Measurements from ENCODE around the gene ABCG1. TPM values are rescaled to one million over a fixed set of nuclear protein-coding genes. Genes with fewer than 3 reads are reported as not detected.
A peak's percentile ranks its signal among the peaks of the same experiment; 100 is the strongest.

The ABCG1 gene
- polyA plus RNA-seq, 2 of the 4 experiments (the other 2 are of a cell fraction): 2.3 to 5.1 TPM

DNA sequence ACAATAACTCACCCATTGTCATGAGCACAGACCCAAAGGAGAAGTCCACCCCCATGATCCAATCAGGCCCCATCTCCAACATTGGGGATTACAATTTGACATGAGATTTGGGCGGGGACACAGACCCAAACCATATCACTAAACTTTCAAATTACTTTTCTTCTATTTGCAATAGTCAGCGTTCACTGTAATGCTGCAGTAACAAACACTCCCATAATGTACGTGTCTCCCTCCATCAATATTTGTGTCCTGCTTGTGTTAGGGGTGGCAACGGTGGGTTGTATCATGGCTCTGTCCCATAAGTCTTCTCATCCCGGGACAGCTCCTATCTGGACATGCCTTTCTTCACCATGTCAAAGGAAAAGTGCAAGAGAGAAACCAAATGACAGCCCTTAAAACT lies 70.0 kb downstream of the ABCG1 start (continued):
- TF ChIP-seq, protein P1, sequence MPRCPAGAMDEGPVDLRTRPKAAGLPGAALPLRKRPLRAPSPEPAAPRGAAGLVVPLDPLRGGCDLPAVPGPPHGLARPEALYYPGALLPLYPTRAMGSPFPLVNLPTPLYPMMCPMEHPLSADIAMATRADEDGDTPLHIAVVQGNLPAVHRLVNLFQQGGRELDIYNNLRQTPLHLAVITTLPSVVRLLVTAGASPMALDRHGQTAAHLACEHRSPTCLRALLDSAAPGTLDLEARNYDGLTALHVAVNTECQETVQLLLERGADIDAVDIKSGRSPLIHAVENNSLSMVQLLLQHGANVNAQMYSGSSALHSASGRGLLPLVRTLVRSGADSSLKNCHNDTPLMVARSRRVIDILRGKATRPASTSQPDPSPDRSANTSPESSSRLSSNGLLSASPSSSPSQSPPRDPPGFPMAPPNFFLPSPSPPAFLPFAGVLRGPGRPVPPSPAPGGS (IDR thresholded peaks at IDR 0.05): no peak

DNA sequence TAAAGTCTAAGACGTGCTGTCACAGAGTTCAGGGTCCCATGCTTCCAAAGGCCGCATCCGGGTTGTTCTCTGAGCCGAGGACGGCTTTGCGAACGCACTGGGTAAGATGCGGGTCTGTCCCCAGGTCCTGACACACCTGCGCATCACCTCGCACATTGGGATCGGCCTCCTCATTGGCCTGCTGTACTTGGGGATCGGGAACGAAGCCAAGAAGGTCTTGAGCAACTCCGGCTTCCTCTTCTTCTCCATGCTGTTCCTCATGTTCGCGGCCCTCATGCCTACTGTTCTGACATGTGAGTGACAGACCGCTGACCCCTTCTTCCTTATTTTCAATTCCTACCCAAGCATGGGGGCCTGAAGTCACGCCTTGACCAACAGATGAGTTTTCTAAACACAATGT lies 71.0 kb downstream of the ABCG1 start:
- TF ChIP-seq HDAC2 (IDR thresholded peaks at IDR 0.05) (no peak), RARB (CRISPR knock-in tag; IDR thresholded peaks at IDR 0.05) (no peak), RCOR1 (IDR thresholded peaks at IDR 0.05; ENCODE audit: low read depth, low read length) (no peak), ZSCAN20 (CRISPR knock-in tag; IDR thresholded peaks at IDR 0.05) (no peak), POLR2A (IDR thresholded peaks at IDR 0.05; ENCODE audit: low read length) (no peak), TP53 (CRISPR knock-in tag; IDR thresholded peaks at IDR 0.05) (no peak), JUN (IDR thresholded peaks at IDR 0.05) (no peak), SMC3 (IDR thresholded peaks at IDR 0.05) (no peak), HOXB13 (CRISPR knock-in tag; IDR thresholded peaks at IDR 0.05; ENCODE audit: low read depth) (no peak), BHLHE40 (IDR thresholded peaks at IDR 0.05; ENCODE audit: low read depth, low read length) (no peak), EHMT2 (IDR thresholded peaks at IDR 0.05; ENCODE audit: low read depth) (no peak), CBX8 (IDR thresholded peaks at IDR 0.05) (no peak)
- TF ChIP-seq, protein P2, sequence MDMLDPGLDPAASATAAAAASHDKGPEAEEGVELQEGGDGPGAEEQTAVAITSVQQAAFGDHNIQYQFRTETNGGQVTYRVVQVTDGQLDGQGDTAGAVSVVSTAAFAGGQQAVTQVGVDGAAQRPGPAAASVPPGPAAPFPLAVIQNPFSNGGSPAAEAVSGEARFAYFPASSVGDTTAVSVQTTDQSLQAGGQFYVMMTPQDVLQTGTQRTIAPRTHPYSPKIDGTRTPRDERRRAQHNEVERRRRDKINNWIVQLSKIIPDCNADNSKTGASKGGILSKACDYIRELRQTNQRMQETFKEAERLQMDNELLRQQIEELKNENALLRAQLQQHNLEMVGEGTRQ (IDR thresholded peaks at IDR 0.05): no peak
- FAIRE-seq: no peak
- Histone ChIP-seq H3K9me3 (no peaks in the 10 kb centered on the region), H3K4me2 (no peak overlapping the region), H3K4me3 (no peak overlapping the region), H3K4me1 (no peaks in the 10 kb centered on the region), H3K27ac (no peak overlapping the region)
- POLR2A ChIA-PET: no interaction called here
- WGBS (ENCODE audit: missing lambda C conversion rate): 89% methylated on average over 18 of the region's 18 CpGs
- no peak for ATAC-seq
- CTCF ChIA-PET: no interaction called here
- no peak for DNase-seq (ENCODE audit: low read depth in 1 of 2, low spot score in 1 of 2)

DNA sequence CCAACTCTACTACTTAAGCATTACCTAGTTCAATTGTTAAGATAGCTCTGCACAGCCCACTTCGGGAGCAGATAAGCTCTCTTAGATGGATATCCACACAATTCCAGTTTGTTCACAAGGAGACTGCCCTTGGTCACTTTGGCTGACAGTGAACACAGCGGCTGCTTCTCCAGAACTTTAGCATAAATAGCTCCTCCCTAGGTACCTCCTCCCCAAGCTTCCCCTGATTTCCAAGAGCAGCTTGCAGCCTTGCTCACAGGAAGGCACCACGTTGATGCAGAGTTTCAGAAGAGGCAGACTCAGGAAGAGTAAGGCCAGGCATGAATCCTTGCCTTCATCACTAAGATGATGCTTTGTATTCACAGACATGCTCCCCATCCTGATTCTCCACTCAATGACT lies 71.6 kb downstream of the ABCG1 start:
- FAIRE-seq: no peak
- TF ChIP-seq GATA3 (IDR thresholded peaks at IDR 0.05; ENCODE audit: borderline replicate concordance): no peak
- TF ChIP-seq JUNB (IDR thresholded peaks at IDR 0.05): no peak
- TF ChIP-seq TFCP2L1 (CRISPR knock-in tag; IDR thresholded peaks at IDR 0.05): no peak
- POLR2A ChIA-PET: no interaction called here
- Histone ChIP-seq H3K4me2 (no peak overlapping the region), H3K27ac (no peak overlapping the region), H3K4me1 (no peaks in the 10 kb centered on the region), H3K9me3 (no peaks in the 10 kb centered on the region), H3K4me3 (no peak overlapping the region)
- 0 out of 6 replicates have a peak, but pooled peaks of 1 of the 2 experiments have one; percentile 8 for ATAC-seq
- CTCF ChIA-PET: interaction anchor here (1.4 kb wide), 1 partner anchor 32 kb away, joined by 4 read pairs; no protein-coding TSS in a partner anchor
- WGBS (ENCODE audit: missing lambda C conversion rate): 75% methylated on average over 3 of the region's 3 CpGs
- DNase-seq (ENCODE audit: low read depth in 1 of 2, low spot score in 1 of 2): no peak

DNA sequence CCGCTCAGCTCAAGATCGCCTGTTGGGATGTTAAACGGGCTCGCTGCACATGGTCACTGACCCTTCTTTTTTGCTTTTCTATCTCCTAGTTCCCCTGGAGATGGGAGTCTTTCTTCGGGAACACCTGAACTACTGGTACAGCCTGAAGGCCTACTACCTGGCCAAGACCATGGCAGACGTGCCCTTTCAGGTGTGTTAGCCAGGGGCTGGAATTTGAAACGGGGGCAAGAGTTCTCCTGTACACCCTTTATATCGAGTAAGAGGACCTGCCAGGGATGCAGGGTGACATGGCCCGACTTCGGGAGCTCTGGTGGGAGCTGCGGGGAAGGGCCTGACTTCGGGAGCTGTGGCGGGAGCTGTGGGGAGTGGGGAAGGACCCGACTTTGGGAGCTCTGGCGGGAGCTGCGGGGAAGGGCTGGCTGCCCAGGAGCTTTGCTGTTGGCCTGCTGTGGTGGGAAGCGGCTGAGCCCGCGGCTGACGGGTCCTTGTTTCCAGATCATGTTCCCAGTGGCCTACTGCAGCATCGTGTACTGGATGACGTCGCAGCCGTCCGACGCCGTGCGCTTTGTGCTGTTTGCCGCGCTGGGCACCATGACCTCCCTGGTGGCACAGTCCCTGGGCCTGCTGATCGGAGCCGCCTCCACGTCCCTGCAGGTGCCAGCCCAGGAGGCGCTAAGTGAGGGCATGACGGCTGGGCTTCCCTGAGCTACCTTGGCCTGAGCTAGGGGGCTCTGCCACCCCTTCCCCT lies 72.2 kb downstream of the ABCG1 start:
- DNase-seq (ENCODE audit: low read depth in 1 of 2, low spot score in 1 of 2) (no peak), ATAC-seq (no peak; a peak in 1 of 6 replicates), FAIRE-seq (no peak)
- no peak overlapping the region for H3K4me3 ChIP-seq
- no peak overlapping the region for H3K4me2 ChIP-seq
- no peaks in the 10 kb centered on the region for H3K4me1 ChIP-seq
- ChIA-PET CTCF (interaction anchor here (1.1 to 1.4 kb wide), 2 partner anchors 32 to 145 kb away, joined by 3 to 4 read pairs; no protein-coding TSS in a partner anchor), POLR2A (no interaction called here)
- 90% methylated on average over 17 of the region's 35 CpGs for WGBS (ENCODE audit: missing lambda C conversion rate)
- no peak for TF ChIP-seq GATA3 (IDR thresholded peaks at IDR 0.05; ENCODE audit: borderline replicate concordance)
- TF ChIP-seq, protein P3, sequence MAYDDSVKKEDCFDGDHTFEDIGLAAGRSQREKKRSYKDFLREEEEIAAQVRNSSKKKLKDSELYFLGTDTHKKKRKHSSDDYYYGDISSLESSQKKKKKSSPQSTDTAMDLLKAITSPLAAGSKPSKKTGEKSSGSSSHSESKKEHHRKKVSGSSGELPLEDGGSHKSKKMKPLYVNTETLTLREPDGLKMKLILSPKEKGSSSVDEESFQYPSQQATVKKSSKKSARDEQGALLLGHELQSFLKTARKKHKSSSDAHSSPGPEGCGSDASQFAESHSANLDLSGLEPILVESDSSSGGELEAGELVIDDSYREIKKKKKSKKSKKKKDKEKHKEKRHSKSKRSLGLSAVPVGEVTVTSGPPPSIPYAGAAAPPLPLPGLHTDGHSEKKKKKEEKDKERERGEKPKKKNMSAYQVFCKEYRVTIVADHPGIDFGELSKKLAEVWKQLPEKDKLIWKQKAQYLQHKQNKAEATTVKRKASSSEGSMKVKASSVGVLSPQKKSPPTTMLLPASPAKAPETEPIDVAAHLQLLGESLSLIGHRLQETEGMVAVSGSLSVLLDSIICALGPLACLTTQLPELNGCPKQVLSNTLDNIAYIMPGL (CRISPR knock-in tag; IDR thresholded peaks at IDR 0.05; ENCODE audit: borderline replicate concordance): no peak
- no peak for TF ChIP-seq CHD2 (IDR thresholded peaks at IDR 0.05; ENCODE audit: low read length, partially characterized antibody)
- TF ChIP-seq NFE2L2 (conservative IDR thresholded peaks at IDR 0.05; ENCODE audit: low read length): no peak
- no peak for TF ChIP-seq HOXB5 (CRISPR knock-in tag; IDR thresholded peaks at IDR 0.05)
- TF ChIP-seq, protein P2 (IDR thresholded peaks at IDR 0.05): no peak
- no peak for TF ChIP-seq ESRRA (IDR thresholded peaks at IDR 0.05; ENCODE audit: borderline replicate concordance, low read length)
- TF ChIP-seq ZC3H11A (IDR thresholded peaks at IDR 0.05): no peak
- no peak for TF ChIP-seq JUN (IDR thresholded peaks at IDR 0.05)
- TF ChIP-seq, protein P4, sequence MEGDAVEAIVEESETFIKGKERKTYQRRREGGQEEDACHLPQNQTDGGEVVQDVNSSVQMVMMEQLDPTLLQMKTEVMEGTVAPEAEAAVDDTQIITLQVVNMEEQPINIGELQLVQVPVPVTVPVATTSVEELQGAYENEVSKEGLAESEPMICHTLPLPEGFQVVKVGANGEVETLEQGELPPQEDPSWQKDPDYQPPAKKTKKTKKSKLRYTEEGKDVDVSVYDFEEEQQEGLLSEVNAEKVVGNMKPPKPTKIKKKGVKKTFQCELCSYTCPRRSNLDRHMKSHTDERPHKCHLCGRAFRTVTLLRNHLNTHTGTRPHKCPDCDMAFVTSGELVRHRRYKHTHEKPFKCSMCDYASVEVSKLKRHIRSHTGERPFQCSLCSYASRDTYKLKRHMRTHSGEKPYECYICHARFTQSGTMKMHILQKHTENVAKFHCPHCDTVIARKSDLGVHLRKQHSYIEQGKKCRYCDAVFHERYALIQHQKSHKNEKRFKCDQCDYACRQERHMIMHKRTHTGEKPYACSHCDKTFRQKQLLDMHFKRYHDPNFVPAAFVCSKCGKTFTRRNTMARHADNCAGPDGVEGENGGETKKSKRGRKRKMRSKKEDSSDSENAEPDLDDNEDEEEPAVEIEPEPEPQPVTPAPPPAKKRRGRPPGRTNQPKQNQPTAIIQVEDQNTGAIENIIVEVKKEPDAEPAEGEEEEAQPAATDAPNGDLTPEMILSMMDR (IDR thresholded peaks at IDR 0.05): no peak
- no peak for TF ChIP-seq FOSL2 (IDR thresholded peaks at IDR 0.05)
- no peak for TF ChIP-seq FOSL2 (CRISPR knock-in tag; IDR thresholded peaks at IDR 0.05)
- H3K27ac ChIP-seq: no peak overlapping the region
- no peaks in the 10 kb centered on the region for H3K9me3 ChIP-seq
